Suprapubic skin (tissue), 4 donors: ENCODE results near the gene SEMA6B. TPM values are rescaled to one million over a fixed set of nuclear protein-coding genes. Genes with fewer than 3 reads are reported as not detected.

Experiments
- DNase-seq, 2 donors: peaks; one replicate each; pipeline ENCODE4 v3.0.0-alpha.2; 2019; ENCODE audit warnings: low spot score in 2 of 2
- H3K27ac ChIP-seq: fragments of 200-600 bp; sonication (generic); one replicate; pipeline ENCODE4 v1.5.1; 2019
- H3K27me3 ChIP-seq: fragments of 200-600 bp; sonication (generic); one replicate; pipeline ENCODE4 v1.5.1; 2019
- H3K36me3 ChIP-seq: fragments of 200-600 bp; sonication (generic); one replicate; pipeline ENCODE4 v1.5.1; 2019
- H3K4me1 ChIP-seq: fragments of 200-600 bp; sonication (generic); one replicate; pipeline ENCODE4 v1.5.1; 2019
- H3K4me3 ChIP-seq: fragments of 200-600 bp; sonication (generic); one replicate; pipeline ENCODE4 v1.5.1; 2019; ENCODE audit warnings: mild to moderate bottlenecking
- H3K9me3 ChIP-seq: fragments of 200-600 bp; sonication (generic); one replicate; pipeline ENCODE4 v1.5.1; 2019
- CTCF ChIP-seq, 2 donors: fragments of 200-600 bp in 1 of 2; fragments of 450-650 bp in 1 of 2; sonication (generic) in 1 of 2; IDR thresholded peaks; one replicate each; pipeline ENCODE4 v1.5.1; 2016 to 2019; ENCODE audit warnings: antibody characterized with exemption in 2 of 2, mild to moderate bottlenecking in 1 of 2, moderate library complexity in 1 of 2
- EP300 ChIP-seq: sonication (generic); formaldehyde crosslinking; IDR thresholded peaks from one replicate; pipeline ENCODE4 v1.6.1; 2017; ENCODE audit warnings: antibody characterized with exemption
- POLR2A ChIP-seq, 2 donors: fragments of 450-650 bp; IDR thresholded peaks; one replicate each; pipeline ENCODE4 v1.6.1; 2017; ENCODE audit warnings: antibody characterized with exemption in 2 of 2, mild to moderate bottlenecking in 2 of 2, moderate library complexity in 2 of 2
- POLR2AphosphoS5 ChIP-seq, 3 donors: sonication (generic); formaldehyde crosslinking; IDR thresholded peaks; one replicate each; pipeline ENCODE4 v1.6.1; 2017; ENCODE audit warnings: antibody characterized with exemption in 3 of 3
- WGBS: methylation state at CpG from one replicate; pipeline ENCODE4 v1.1.5; 2018; 5-methylcytosine and 5-hydroxymethylcytosine counted together
- total RNA-seq, 4 donors: library from RNA; depleted of rRNA; stranded (reverse); fragments of >200 nt; gene quantifications; one replicate each; pipeline ENCODE4 v1.1.0, GENCODE V29; 2016

Gene SEMA6B
- total RNA-seq: 1 to 10 TPM; 1.5 to 5.4 (median 3.3) TPM

DNA sequence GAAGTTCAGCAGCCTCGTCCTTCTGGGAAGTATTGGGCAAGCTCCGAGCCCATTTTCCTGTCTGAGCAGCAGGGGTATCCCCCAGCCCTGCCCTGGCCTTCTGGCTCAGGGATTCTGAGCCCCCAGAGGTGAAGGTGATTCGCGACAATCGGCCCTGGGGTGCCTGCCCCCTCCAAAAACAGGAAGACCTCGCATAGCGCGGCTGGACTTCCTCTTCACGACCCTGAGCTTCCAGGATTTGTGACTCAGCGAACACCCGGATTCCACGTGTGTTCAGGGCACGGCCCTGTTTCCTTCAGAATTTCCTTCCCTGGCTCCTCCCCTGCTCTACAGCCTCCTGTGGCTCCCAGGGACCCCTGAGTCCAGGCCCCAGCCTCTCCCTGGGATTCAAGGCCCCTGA lies at the start of gene SEMA6B:
SEMA6B (minus strand) TSS at position 116 of the 400 bp plus-strand sequence. CDS start 1,227 bp downstream, outside the sequence.
- TF ChIP-seq POLR2AphosphoS5 (IDR thresholded peaks at IDR 0.05) (no peak), POLR2A (IDR thresholded peaks at IDR 0.05) (no peak), EP300 (no peak), CTCF (IDR thresholded peaks at IDR 0.05) (no peak)
- H3K27me3 ChIP-seq: no peaks in the 10 kb centered on the region
- H3K9me3 ChIP-seq: no peaks in the 10 kb centered on the region
- peak within 1 kb of the TSS; percentile 31 for H3K27ac ChIP-seq
- DNase-seq: peak in 1 of 2 donors; percentile 71
- peaks cover 11% of the 10 kb centered on the region for H3K4me1 ChIP-seq
- 75% methylated on average over 13 of the region's 13 CpGs for WGBS
- H3K4me3 ChIP-seq: peak within 1 kb of the TSS; percentile 31
- no peaks in the 10 kb centered on the region for H3K36me3 ChIP-seq

GRCh38 chr19:4606921-4607678 lies 47.6 kb upstream of the SEMA6B start:
- peaks cover 16% of the 10 kb centered on the region for H3K4me1 ChIP-seq
- no peak for TF ChIP-seq CTCF (IDR thresholded peaks at IDR 0.05)
- no peak for TF ChIP-seq POLR2A (IDR thresholded peaks at IDR 0.05)
- TF ChIP-seq EP300: no peak
- TF ChIP-seq POLR2AphosphoS5 (IDR thresholded peaks at IDR 0.05): no peak
- H3K4me3 ChIP-seq: no peak overlapping the region
- H3K36me3 ChIP-seq: no peaks in the 10 kb centered on the region
- H3K27ac ChIP-seq: no peak overlapping the region
- peaks cover 31% of the 10 kb centered on the region for H3K27me3 ChIP-seq
- H3K9me3 ChIP-seq: no peaks in the 10 kb centered on the region
- no peak for DNase-seq
- WGBS: 75% methylated on average over 5 of the region's 35 CpGs

GRCh38 chr19:4606181-4606580 lies 46.7 kb upstream of the SEMA6B start:
- H3K9me3 ChIP-seq: no peaks in the 10 kb centered on the region
- 71% methylated on average over 5 of the region's 5 CpGs for WGBS
- H3K4me1 ChIP-seq: peaks cover 16% of the 10 kb centered on the region
- no peak overlapping the region for H3K4me3 ChIP-seq
- TF ChIP-seq CTCF (IDR thresholded peaks at IDR 0.05): no peak
- no peak for TF ChIP-seq POLR2A (IDR thresholded peaks at IDR 0.05)
- no peak for TF ChIP-seq EP300
- TF ChIP-seq POLR2AphosphoS5 (IDR thresholded peaks at IDR 0.05): no peak
- H3K27ac ChIP-seq: no peak overlapping the region
- H3K36me3 ChIP-seq: no peaks in the 10 kb centered on the region
- DNase-seq: no peak
- peaks cover 32% of the 10 kb centered on the region for H3K27me3 ChIP-seq

DNA sequence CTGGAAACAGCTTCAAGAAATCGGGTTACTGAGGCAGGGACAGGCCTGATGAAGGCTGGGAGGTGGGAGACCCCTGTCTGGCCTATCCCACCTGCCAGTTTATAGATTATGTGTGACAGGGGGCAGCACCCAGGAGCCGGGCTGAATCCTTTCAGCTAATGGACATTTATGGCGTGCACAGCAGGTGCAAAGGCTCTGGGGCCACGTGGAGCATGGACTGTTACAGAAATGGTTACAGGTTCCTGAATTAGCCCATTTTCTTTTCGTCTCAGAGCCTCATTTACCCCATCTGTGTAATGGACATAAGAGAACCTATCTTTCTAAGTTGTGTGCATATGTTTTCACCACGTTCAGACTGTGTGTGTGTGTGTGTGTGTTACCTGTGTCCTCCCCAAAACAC lies 45.4 kb upstream of the SEMA6B start:
- Histone ChIP-seq H3K9me3 (no peaks in the 10 kb centered on the region), H3K36me3 (no peaks in the 10 kb centered on the region), H3K27me3 (peaks cover 39% of the 10 kb centered on the region), H3K4me1 (peaks cover 12% of the 10 kb centered on the region), H3K4me3 (no peak overlapping the region), H3K27ac (no peak overlapping the region)
- WGBS: 78% methylated on average over 6 of the region's 6 CpGs
- no peak for TF ChIP-seq CTCF (IDR thresholded peaks at IDR 0.05)
- no peak for TF ChIP-seq POLR2A (IDR thresholded peaks at IDR 0.05)
- no peak for TF ChIP-seq EP300
- TF ChIP-seq POLR2AphosphoS5 (IDR thresholded peaks at IDR 0.05): no peak
- no peak for DNase-seq

DNA sequence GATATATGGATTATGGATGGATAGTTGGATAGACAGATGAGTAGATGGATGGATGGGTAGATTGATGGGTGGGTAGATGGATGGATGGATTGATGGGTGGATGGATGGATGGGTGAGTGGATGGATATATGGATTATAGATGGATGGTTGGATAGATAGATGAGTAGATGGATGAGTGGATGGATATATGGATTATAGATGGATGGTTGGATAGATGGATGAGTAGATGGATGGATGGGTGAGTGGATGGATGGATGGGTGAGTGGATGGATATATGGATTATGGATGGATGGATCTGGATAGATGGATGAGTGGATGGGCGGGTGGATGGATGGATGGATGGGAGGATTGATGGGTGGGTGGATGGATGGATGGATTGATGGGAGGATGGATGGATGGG lies 43.4 kb upstream of the SEMA6B start:
- 86% methylated on average over 1 of the region's 1 CpG for WGBS
- Histone ChIP-seq H3K9me3 (no peaks in the 10 kb centered on the region), H3K36me3 (no peaks in the 10 kb centered on the region), H3K4me3 (no peak overlapping the region), H3K27me3 (peaks cover 56% of the 10 kb centered on the region), H3K27ac (no peak overlapping the region), H3K4me1 (peaks cover 17% of the 10 kb centered on the region)
- TF ChIP-seq POLR2A (IDR thresholded peaks at IDR 0.05) (no peak), POLR2AphosphoS5 (IDR thresholded peaks at IDR 0.05) (no peak)
- no peak for DNase-seq
